ENCODE data around the gene ERI3.

The ERI3 gene

GRCh38 chr1:44315521-44315920 lies 39.5 kb downstream of the ERI3 start:
- peaks cover 51 to 70% of the 10 kb centered on the region in 2 donors for H3K36me3 ChIP-seq (ENCODE audit: control insufficient read depth in 2 of 2, insufficient read depth in 2 of 2, low read length in 2 of 2)

GRCh38 chr1:44314452-44314851 lies 40.6 kb downstream of the ERI3 start:
- Histone ChIP-seq H3K27ac (ENCODE audit: low read length) (no peak overlapping the region), H3K9me3 (ENCODE audit: control insufficient read depth in 2 of 2, low read length in 2 of 2) (no peaks in the 10 kb centered on the region), H3K4me1 (ENCODE audit: control insufficient read depth, insufficient read depth, low read length) (no peaks in the 10 kb centered on the region), H3K4me3 (ENCODE audit: low read length in 2 of 2) (no peak overlapping the region), H3K9ac (ENCODE audit: low read length in 2 of 2) (no peak overlapping the region), H3K36me3 (ENCODE audit: control insufficient read depth in 2 of 2, insufficient read depth in 2 of 2, low read length in 2 of 2) (peaks cover 48 to 70% of the 10 kb centered on the region in 2 donors), H3K27me3 (ENCODE audit: control insufficient read depth in 1 of 2, insufficient read depth in 2 of 2, low read length in 2 of 2) (no peaks in the 10 kb centered on the region)

More at GRCh38 chr1:44315521-44315920, 39.5 kb downstream of the ERI3 start:
- H3K9ac ChIP-seq (ENCODE audit: low read length in 2 of 2), result no peak overlapping the region
- H3K4me3 ChIP-seq (ENCODE audit: low read length in 2 of 2), result no peak overlapping the region
- H3K27ac ChIP-seq (ENCODE audit: low read length), result no peak overlapping the region
- H3K27me3 ChIP-seq (ENCODE audit: control insufficient read depth in 1 of 2, insufficient read depth in 2 of 2, low read length in 2 of 2), result no peaks in the 10 kb centered on the region
- no peaks in the 10 kb centered on the region for H3K4me1 ChIP-seq (ENCODE audit: control insufficient read depth, insufficient read depth, low read length)
- no peaks in the 10 kb centered on the region for H3K9me3 ChIP-seq (ENCODE audit: control insufficient read depth in 2 of 2, low read length in 2 of 2)

GRCh38 chr1:44313265-44313918 lies 41.7 kb downstream of the ERI3 start:
- no peaks in the 10 kb centered on the region for H3K9me3 ChIP-seq (ENCODE audit: control insufficient read depth in 2 of 2, low read length in 2 of 2)
- peaks cover 42 to 62% of the 10 kb centered on the region in 2 donors for H3K36me3 ChIP-seq (ENCODE audit: control insufficient read depth in 2 of 2, insufficient read depth in 2 of 2, low read length in 2 of 2)
- no peaks in the 10 kb centered on the region for H3K27me3 ChIP-seq (ENCODE audit: control insufficient read depth in 1 of 2, insufficient read depth in 2 of 2, low read length in 2 of 2)
- no peak overlapping the region for H3K9ac ChIP-seq (ENCODE audit: low read length in 2 of 2)
- no peak overlapping the region for H3K27ac ChIP-seq (ENCODE audit: low read length)
- no peak overlapping the region for H3K4me3 ChIP-seq (ENCODE audit: low read length in 2 of 2)
- H3K4me1 ChIP-seq (ENCODE audit: control insufficient read depth, insufficient read depth, low read length), result no peaks in the 10 kb centered on the region

DNA sequence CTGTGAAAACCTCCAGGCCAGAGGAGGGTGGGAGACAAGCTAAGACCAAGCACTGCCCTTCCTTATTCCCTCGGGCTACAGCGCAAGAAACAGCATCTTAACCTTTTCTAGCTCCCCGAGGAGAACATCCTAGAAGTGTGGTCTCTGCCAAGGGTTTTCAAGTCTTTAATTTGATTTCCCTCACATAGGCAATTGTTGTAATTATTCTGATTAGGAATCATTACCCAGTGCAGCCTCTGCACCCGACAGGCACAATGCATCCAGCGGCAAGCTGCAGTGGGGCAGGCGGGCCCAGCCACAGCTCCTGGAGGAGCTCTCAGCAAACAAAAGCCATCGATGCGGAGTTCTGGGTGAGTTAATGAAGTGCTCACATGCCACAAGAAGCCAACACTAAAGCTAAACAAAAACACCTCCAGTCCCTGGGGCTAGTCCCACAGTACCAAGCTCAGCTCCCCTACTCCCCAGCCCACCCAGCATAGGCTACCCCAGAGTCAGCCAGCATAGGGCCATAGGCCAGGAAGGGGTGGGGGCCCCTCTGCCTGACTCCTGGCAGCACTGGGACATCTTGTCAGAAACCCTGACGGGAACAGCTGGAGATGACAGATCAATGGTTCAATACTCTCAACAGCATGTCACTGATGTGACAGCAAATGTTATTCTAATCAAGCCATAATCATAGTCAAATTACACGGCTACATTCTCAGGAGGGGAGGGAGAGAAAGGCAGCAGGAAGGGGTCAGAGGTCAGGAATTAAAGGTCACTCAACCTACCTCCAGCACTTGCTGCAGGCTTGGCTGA lies 42.5 kb downstream of the ERI3 start:
- Histone ChIP-seq H3K36me3 (ENCODE audit: control insufficient read depth in 2 of 2, insufficient read depth in 2 of 2, low read length in 2 of 2) (peaks cover 45 to 65% of the 10 kb centered on the region in 2 donors), H3K9me3 (ENCODE audit: control insufficient read depth in 2 of 2, low read length in 2 of 2) (no peaks in the 10 kb centered on the region), H3K27ac (ENCODE audit: low read length) (no peak overlapping the region), H3K4me1 (ENCODE audit: control insufficient read depth, insufficient read depth, low read length) (no peaks in the 10 kb centered on the region), H3K27me3 (ENCODE audit: control insufficient read depth in 1 of 2, insufficient read depth in 2 of 2, low read length in 2 of 2) (no peaks in the 10 kb centered on the region), H3K4me3 (ENCODE audit: low read length in 2 of 2) (no peak overlapping the region), H3K9ac (ENCODE audit: low read length in 2 of 2) (no peak overlapping the region)

DNA sequence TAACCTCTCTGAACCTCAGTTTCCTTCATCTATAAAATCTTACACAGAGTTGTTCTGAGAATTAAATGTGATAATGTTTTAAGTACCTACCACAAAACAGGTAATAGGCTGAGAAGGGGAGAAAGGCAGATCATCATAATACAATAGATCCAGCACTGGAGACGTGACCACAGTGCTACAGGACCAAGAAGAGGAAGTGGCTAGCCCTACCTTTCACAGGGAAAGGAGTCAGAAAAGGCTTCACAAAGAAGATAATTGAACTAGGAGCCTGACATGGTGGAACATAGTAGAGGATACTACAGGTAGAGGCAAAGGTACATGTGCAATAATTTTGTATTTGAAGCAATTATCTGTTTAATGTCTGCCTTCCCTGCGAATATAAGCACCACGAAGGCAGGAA lies 45.1 kb downstream of the ERI3 start:
- Histone ChIP-seq H3K9me3 (ENCODE audit: control insufficient read depth in 2 of 2, low read length in 2 of 2) (no peaks in the 10 kb centered on the region), H3K4me3 (ENCODE audit: low read length in 2 of 2) (no peak overlapping the region), H3K4me1 (ENCODE audit: control insufficient read depth, insufficient read depth, low read length) (no peaks in the 10 kb centered on the region), H3K27me3 (ENCODE audit: control insufficient read depth in 1 of 2, insufficient read depth in 2 of 2, low read length in 2 of 2) (no peaks in the 10 kb centered on the region), H3K27ac (ENCODE audit: low read length) (no peak overlapping the region), H3K9ac (ENCODE audit: low read length in 2 of 2) (no peak overlapping the region), H3K36me3 (ENCODE audit: control insufficient read depth in 2 of 2, insufficient read depth in 2 of 2, low read length in 2 of 2) (peaks cover 44 to 65% of the 10 kb centered on the region in 2 donors)

DNA sequence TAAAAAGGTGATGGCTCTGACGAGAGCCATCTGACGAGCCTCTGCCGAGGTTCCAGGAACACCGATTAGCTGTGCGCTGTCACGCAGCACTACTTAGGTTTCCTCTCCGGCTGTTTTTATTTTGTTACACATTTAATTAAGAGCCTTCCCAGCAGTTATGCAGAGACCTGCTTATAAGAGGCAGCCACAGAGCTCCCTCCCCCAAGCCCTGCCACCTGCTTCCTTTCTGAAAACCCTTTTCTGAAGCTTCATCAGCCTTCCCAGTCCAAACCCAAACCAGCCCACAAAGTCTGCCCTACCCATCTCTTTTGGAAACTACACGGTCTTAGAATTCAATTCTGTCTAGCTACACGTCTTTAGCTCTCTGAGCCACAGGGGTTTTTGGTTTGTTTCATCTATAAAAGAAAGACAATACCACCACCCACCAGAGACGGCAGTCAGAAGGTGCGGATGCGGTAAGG lies 49.1 kb downstream of the ERI3 start:
- Histone ChIP-seq H3K4me3 (ENCODE audit: low read length in 2 of 2) (no peak overlapping the region), H3K27me3 (ENCODE audit: control insufficient read depth in 1 of 2, insufficient read depth in 2 of 2, low read length in 2 of 2) (no peaks in the 10 kb centered on the region), H3K9ac (ENCODE audit: low read length in 2 of 2) (no peak overlapping the region), H3K27ac (ENCODE audit: low read length) (no peak overlapping the region), H3K36me3 (ENCODE audit: control insufficient read depth in 2 of 2, insufficient read depth in 2 of 2, low read length in 2 of 2) (peaks cover 41 to 59% of the 10 kb centered on the region in 2 donors), H3K9me3 (ENCODE audit: control insufficient read depth in 2 of 2, low read length in 2 of 2) (no peaks in the 10 kb centered on the region), H3K4me1 (ENCODE audit: control insufficient read depth, insufficient read depth, low read length) (no peaks in the 10 kb centered on the region)

DNA sequence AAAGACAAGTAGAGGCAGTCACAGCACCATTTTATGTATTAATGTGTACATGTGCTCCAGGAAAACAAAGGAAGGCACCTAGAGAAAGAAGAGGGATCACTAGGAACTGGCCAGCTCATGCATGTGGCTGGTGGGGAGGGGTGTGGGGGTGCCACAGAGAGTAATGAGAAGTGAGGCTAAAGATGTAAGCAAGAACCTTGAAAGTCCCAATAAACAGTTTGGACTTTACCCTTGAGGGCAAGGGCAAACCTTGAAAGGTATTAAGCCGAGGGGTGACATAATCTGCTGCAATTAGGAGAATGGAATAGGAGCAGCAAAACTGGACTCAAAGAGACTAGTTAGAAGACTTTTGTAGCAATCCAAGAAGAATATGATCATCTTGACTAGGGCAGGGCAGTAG lies 51.5 kb downstream of the ERI3 start:
- Histone ChIP-seq H3K9ac (ENCODE audit: low read length in 2 of 2) (no peak overlapping the region), H3K27ac (ENCODE audit: low read length) (no peak overlapping the region), H3K9me3 (ENCODE audit: control insufficient read depth in 2 of 2, low read length in 2 of 2) (no peaks in the 10 kb centered on the region), H3K4me1 (ENCODE audit: control insufficient read depth, insufficient read depth, low read length) (no peaks in the 10 kb centered on the region), H3K4me3 (ENCODE audit: low read length in 2 of 2) (no peak overlapping the region), H3K27me3 (ENCODE audit: control insufficient read depth in 1 of 2, insufficient read depth in 2 of 2, low read length in 2 of 2) (no peaks in the 10 kb centered on the region), H3K36me3 (ENCODE audit: control insufficient read depth in 2 of 2, insufficient read depth in 2 of 2, low read length in 2 of 2) (peaks cover 36 to 49% of the 10 kb centered on the region in 2 donors)

GRCh38 chr1:44302541-44302940 lies 52.5 kb downstream of the ERI3 start:
- Histone ChIP-seq H3K9ac (ENCODE audit: low read length in 2 of 2) (no peak overlapping the region), H3K27ac (ENCODE audit: low read length) (no peak overlapping the region), H3K4me1 (ENCODE audit: control insufficient read depth, insufficient read depth, low read length) (no peaks in the 10 kb centered on the region), H3K27me3 (ENCODE audit: control insufficient read depth in 1 of 2, insufficient read depth in 2 of 2, low read length in 2 of 2) (no peaks in the 10 kb centered on the region), H3K9me3 (ENCODE audit: control insufficient read depth in 2 of 2, low read length in 2 of 2) (no peaks in the 10 kb centered on the region), H3K4me3 (ENCODE audit: low read length in 2 of 2) (no peak overlapping the region), H3K36me3 (ENCODE audit: control insufficient read depth in 2 of 2, insufficient read depth in 2 of 2, low read length in 2 of 2) (peaks cover 38 to 48% of the 10 kb centered on the region in 2 donors)

DNA sequence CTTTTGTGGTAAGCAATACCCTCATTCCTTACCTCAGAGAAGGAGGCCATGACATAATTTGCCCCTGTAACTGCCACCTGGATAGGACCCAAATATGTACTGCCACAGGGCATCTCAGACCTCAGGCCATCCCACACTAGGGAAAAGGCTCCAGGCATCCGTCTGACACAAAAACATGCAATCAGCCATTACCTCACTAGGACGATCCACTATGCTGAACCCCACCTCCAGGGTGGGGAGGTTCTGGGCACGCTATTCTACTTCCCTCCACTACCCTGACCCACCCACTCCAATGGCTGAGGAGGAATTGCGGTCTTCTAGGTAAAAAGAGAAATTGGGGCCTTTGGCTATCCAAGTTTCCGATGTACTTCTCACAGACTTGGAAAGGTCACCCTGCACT lies 53.6 kb downstream of the ERI3 start:
- H3K4me1 ChIP-seq (ENCODE audit: control insufficient read depth, insufficient read depth, low read length), result no peaks in the 10 kb centered on the region
- no peaks in the 10 kb centered on the region for H3K27me3 ChIP-seq (ENCODE audit: control insufficient read depth in 1 of 2, insufficient read depth in 2 of 2, low read length in 2 of 2)
- H3K9ac ChIP-seq (ENCODE audit: low read length in 2 of 2), result no peak overlapping the region
- peaks cover 31 to 47% of the 10 kb centered on the region in 2 donors for H3K36me3 ChIP-seq (ENCODE audit: control insufficient read depth in 2 of 2, insufficient read depth in 2 of 2, low read length in 2 of 2)
- H3K27ac ChIP-seq (ENCODE audit: low read length), result no peak overlapping the region
- H3K4me3 ChIP-seq (ENCODE audit: low read length in 2 of 2), result no peak overlapping the region
- no peaks in the 10 kb centered on the region for H3K9me3 ChIP-seq (ENCODE audit: control insufficient read depth in 2 of 2, low read length in 2 of 2)

GRCh38 chr1:44300852-44301251 lies 54.2 kb downstream of the ERI3 start:
- Histone ChIP-seq H3K36me3 (ENCODE audit: control insufficient read depth in 2 of 2, insufficient read depth in 2 of 2, low read length in 2 of 2) (peaks cover 31 to 46% of the 10 kb centered on the region in 2 donors), H3K27ac (ENCODE audit: low read length) (no peak overlapping the region), H3K27me3 (ENCODE audit: control insufficient read depth in 1 of 2, insufficient read depth in 2 of 2, low read length in 2 of 2) (no peaks in the 10 kb centered on the region), H3K9ac (ENCODE audit: low read length in 2 of 2) (no peak overlapping the region), H3K4me3 (ENCODE audit: low read length in 2 of 2) (no peak overlapping the region), H3K4me1 (ENCODE audit: control insufficient read depth, insufficient read depth, low read length) (no peaks in the 10 kb centered on the region), H3K9me3 (ENCODE audit: control insufficient read depth in 2 of 2, low read length in 2 of 2) (no peaks in the 10 kb centered on the region)
